ENCODE results near the gene ADAMTS12. TPM values are rescaled to one million over a fixed set of nuclear protein-coding genes. Genes with fewer than 3 reads are reported as not detected.

Gene ADAMTS12
- total and polyA plus RNA-seq, 2 of the 8 experiments (the other 6 are each of a cell fraction or from before 2014, with no cell fraction given), result 6.4 to 12.8 TPM

GRCh38 chr5:33938881-33939280 lies 47.1 kb upstream of the ADAMTS12 start (continued):
- TF ChIP-seq CHD7 (IDR thresholded peaks at IDR 0.05; ENCODE audit: insufficient replicate concordance, low read length) (no peak), POLR2A (IDR thresholded peaks at IDR 0.05; ENCODE audit: control extremely low read depth in 1 of 2, low read depth in 2 of 2, low read length in 2 of 2) (no peak)

Data from H1 (cell line).